Measurements from ENCODE around the gene HDDC3. TPM values are rescaled to one million over a fixed set of nuclear protein-coding genes. Genes with fewer than 3 reads are reported as not detected.

The HDDC3 gene
- total RNA-seq, 1 experiment from 2014 or later: 5.3 TPM

GRCh38 chr15:90895571-90896117 lies 36.7 kb downstream of the HDDC3 start:
- Histone ChIP-seq H3K27ac (ENCODE audit: low read length) (no peak overlapping the region), H3K4me1 (ENCODE audit: control insufficient read depth, insufficient read depth, low read length) (no peaks in the 10 kb centered on the region), H3K27me3 (ENCODE audit: control insufficient read depth, insufficient read depth, low read length) (no peaks in the 10 kb centered on the region), H3K9me3 (ENCODE audit: control insufficient read depth, insufficient read depth, low read depth, low read length) (no peaks in the 10 kb centered on the region), H3K36me3 (ENCODE audit: control insufficient read depth, insufficient read depth, low read length) (no peaks in the 10 kb centered on the region; the same call in 1 of the 2 replicates), H3K4me3 (ENCODE audit: low read depth in 2 of 2, low read length in 2 of 2) (no peak overlapping the region)
- intact Hi-C loops (cut with micrococcal nuclease; ENCODE audit: unreplicated experiment): no loop called here
- in situ Hi-C loops (cut with HindIII; ENCODE audit: low pct_unique_long_range_greater_than_20kb, low sequenced_read_pairs): no loop called here
- BruUV-seq (replicated peaks): no TSS peak
- DNase-seq (ENCODE audit: low read depth, low spot score): no peak
- ATAC-seq: 0 out of 2 replicates have a peak, but pooled peaks have one; percentile 26
- ChIA-PET POLR2A (no interaction called here), CTCF (interaction anchor here (0.9 to 1.2 kb wide), 3 partner anchors 7 to 36 kb away, joined by 3 to 4 read pairs (median 3); partner anchors contain the start of gene MAN2A2)
- TF ChIP-seq CTCF (IDR thresholded peaks at IDR 0.05) (0 out of 2 replicates have a peak, but pooled peaks have one; percentile 10), TCF7L2 (IDR thresholded peaks at IDR 0.05; ENCODE audit: low read depth, low read length) (no peak)

- POLR2A ChIA-PET: interaction anchor here (0.5 kb wide), 1 partner anchor 115 kb away, joined by 3 read pairs; no protein-coding TSS in a partner anchor
- Histone ChIP-seq H3K36me3 (ENCODE audit: control insufficient read depth, insufficient read depth, low read length) (no peaks in the 10 kb centered on the region; the same call in 1 of the 2 replicates), H3K27ac (ENCODE audit: low read length) (no peak overlapping the region), H3K27me3 (ENCODE audit: control insufficient read depth, insufficient read depth, low read length) (no peaks in the 10 kb centered on the region), H3K4me3 (ENCODE audit: low read depth in 2 of 2, low read length in 2 of 2) (no peak overlapping the region), H3K9me3 (ENCODE audit: control insufficient read depth, insufficient read depth, low read depth, low read length) (no peaks in the 10 kb centered on the region), H3K4me1 (ENCODE audit: control insufficient read depth, insufficient read depth, low read length) (no peaks in the 10 kb centered on the region)
- DNase-seq (ENCODE audit: low read depth, low spot score): no peak
- in situ Hi-C loops (cut with HindIII; ENCODE audit: low pct_unique_long_range_greater_than_20kb, low sequenced_read_pairs): no loop called here
- ATAC-seq: peak; percentile 21; the same call in 1 of the 2 replicates
- TF ChIP-seq TCF7L2 (IDR thresholded peaks at IDR 0.05; ENCODE audit: low read depth, low read length) (no peak), CTCF (IDR thresholded peaks at IDR 0.05) (peak; percentile 73)
- CTCF ChIA-PET: interaction anchor here (0.6 kb wide), 1 partner anchor 178 kb away, joined by 3 read pairs; no protein-coding TSS in a partner anchor
- no TSS peak for BruUV-seq (replicated peaks)
- intact Hi-C loops (cut with micrococcal nuclease; ENCODE audit: unreplicated experiment): no loop called here
Measured at GRCh38 chr15:90893175-90894090, 38.9 kb downstream of the HDDC3 start.

GRCh38 chr15:90892498-90893174 lies 39.7 kb downstream of the HDDC3 start:
- no TSS peak for BruUV-seq (replicated peaks)
- in situ Hi-C loops (cut with HindIII; ENCODE audit: low pct_unique_long_range_greater_than_20kb, low sequenced_read_pairs) (no loop called here), intact Hi-C loops (cut with micrococcal nuclease; ENCODE audit: unreplicated experiment) (no loop called here)
- DNase-seq (ENCODE audit: low read depth, low spot score) (no peak), ATAC-seq (no peak)
- Histone ChIP-seq H3K9me3 (ENCODE audit: control insufficient read depth, insufficient read depth, low read depth, low read length) (no peaks in the 10 kb centered on the region), H3K4me3 (ENCODE audit: low read depth in 2 of 2, low read length in 2 of 2) (no peak overlapping the region), H3K4me1 (ENCODE audit: control insufficient read depth, insufficient read depth, low read length) (no peaks in the 10 kb centered on the region), H3K36me3 (ENCODE audit: control insufficient read depth, insufficient read depth, low read length) (no peaks in the 10 kb centered on the region; the same call in 1 of the 2 replicates), H3K27ac (ENCODE audit: low read length) (no peak overlapping the region), H3K27me3 (ENCODE audit: control insufficient read depth, insufficient read depth, low read length) (no peaks in the 10 kb centered on the region)
- CTCF ChIA-PET: interaction anchor here (0.6 kb wide), 1 partner anchor 177 kb away, joined by 3 read pairs; no protein-coding TSS in a partner anchor
- POLR2A ChIA-PET: no interaction called here
- TF ChIP-seq CTCF (IDR thresholded peaks at IDR 0.05): no peak
- no peak for TF ChIP-seq POLR2AphosphoS5 (IDR thresholded peaks at IDR 0.05; ENCODE audit: low read depth, low read length)
- no peak for TF ChIP-seq SIN3A (IDR thresholded peaks at IDR 0.05; ENCODE audit: borderline replicate concordance, insufficient read depth, low read depth, low read length)
- TF ChIP-seq TCF7L2 (IDR thresholded peaks at IDR 0.05; ENCODE audit: low read depth, low read length): no peak
- no peak for TF ChIP-seq REST (IDR thresholded peaks at IDR 0.05; ENCODE audit: insufficient read depth in 1 of 2, low read depth in 2 of 2, low read length in 1 of 2)
